IgD-negative memory B cell (primary cell): ENCODE measurements around the gene MYO9B. TPM values are rescaled to one million over a fixed set of nuclear protein-coding genes. Genes with fewer than 3 reads are reported as not detected.

Source experiments
- H3K27ac Mint-ChIP-seq, 3 donors: one replicate each; pipeline ENCODE4 v1.8.0; 2020 to 2022; ENCODE audit warnings: mild to moderate bottlenecking in 3 of 3, mixed read lengths in 3 of 3, moderate library complexity in 1 of 3
- H3K27me3 Mint-ChIP-seq: one replicate; pipeline ENCODE4 v1.8.0; 2021; ENCODE audit warnings: mixed read lengths
- H3K36me3 Mint-ChIP-seq: one replicate; pipeline ENCODE4 v1.8.0; 2020; ENCODE audit warnings: mild to moderate bottlenecking, mixed read lengths
- H3K4me1 Mint-ChIP-seq, 3 donors: one replicate each; pipeline ENCODE4 v1.8.0; 2020 to 2022; ENCODE audit warnings: mixed read lengths in 3 of 3, mild to moderate bottlenecking in 1 of 3
- H3K4me3 Mint-ChIP-seq, 4 donors: one replicate each; pipeline ENCODE4 v1.8.0; 2020 to 2022; ENCODE audit warnings: mild to moderate bottlenecking in 4 of 4, mixed read lengths in 4 of 4, moderate library complexity in 3 of 4
- H3K9me3 Mint-ChIP-seq, 3 donors: one replicate each; pipeline ENCODE4 v1.8.0; 2020 to 2021; ENCODE audit warnings: mixed read lengths in 3 of 3, mild to moderate bottlenecking in 1 of 3
- polyA plus RNA-seq: library from polyadenylated mRNA; unstranded; fragments of 300-500 nt; fragmentation: Illumina TruSeq; gene quantifications from one replicate; pipeline ENCODE4 v1.2.3, GENCODE V29; 2021

The MYO9B gene
- polyA plus RNA-seq, 1 donor from 2014 or later, result 26.9 TPM

DNA sequence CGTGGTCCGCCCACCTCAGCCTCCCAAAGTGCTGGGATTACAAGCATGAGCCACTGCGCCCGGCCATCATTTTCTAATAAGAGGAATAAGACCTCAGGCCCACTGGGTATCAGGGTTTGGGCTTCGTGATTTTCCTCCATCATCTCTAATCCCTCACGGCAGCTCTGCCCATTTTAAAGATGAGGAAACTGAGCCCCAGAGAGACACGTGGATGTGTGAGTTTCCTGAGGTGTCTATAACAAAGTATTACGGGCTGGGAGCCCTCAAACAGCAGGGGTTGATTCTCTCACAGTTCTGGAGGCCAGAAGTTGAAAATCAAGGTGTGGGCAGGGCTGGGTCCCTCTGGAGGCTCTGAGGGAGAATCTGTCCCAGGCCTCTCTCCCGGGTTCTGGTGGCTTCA, 33.7 kb downstream of the MYO9B start:
- peak overlapping the region; percentile 92 to 96 (median 95) for H3K27ac Mint-ChIP-seq
- H3K4me3 Mint-ChIP-seq, result peak overlapping the region; percentile 71 to 94 (median 82)
- H3K4me1 Mint-ChIP-seq, result peaks cover 53 to 68% (median 66%) of the 10 kb centered on the region in 3 donors
- H3K27me3 Mint-ChIP-seq, result no peaks in the 10 kb centered on the region
- H3K9me3 Mint-ChIP-seq, result peaks cover 0 to 3% (median 0%) of the 10 kb centered on the region in 3 donors
- peaks cover 8% of the 10 kb centered on the region for H3K36me3 Mint-ChIP-seq

DNA sequence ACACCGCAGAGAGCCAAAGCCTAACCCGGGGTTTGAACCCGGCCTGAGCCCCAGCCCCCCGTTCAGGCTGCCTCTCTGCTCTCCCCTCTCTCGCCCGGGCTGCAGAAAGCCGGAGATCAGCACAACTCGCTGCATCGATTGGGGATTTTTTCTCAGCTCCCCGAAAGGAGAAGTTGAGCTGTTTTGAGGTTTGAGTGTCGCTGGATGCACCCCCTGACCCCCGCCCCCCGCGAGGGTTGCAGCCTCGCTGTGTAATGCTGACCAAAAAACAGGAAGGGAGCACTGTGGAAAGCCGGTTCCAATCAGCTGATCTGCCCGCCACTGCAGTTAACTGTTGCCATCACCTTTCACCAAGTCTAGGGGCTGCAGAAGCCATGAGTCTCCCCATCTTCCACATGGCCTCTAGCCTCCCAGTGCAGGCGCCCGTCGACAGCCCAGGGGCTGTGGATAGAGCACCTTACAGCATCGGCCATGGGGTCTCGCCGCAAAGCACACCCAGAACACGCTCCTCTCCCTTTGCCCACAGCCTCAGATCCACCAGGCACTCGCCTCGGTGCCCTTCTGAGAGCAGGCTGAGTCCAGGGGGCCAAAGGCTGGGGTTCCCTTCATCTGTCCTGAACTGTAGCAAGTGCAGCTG, 34.5 kb downstream of the MYO9B start:
- peaks cover 50 to 66% (median 63%) of the 10 kb centered on the region in 3 donors for H3K4me1 Mint-ChIP-seq
- peak overlapping the region; percentile 92 to 96 (median 95) for H3K27ac Mint-ChIP-seq
- peaks cover 6% of the 10 kb centered on the region for H3K36me3 Mint-ChIP-seq
- H3K27me3 Mint-ChIP-seq, result no peaks in the 10 kb centered on the region
- peak overlapping the region; percentile 71 to 94 (median 82) for H3K4me3 Mint-ChIP-seq
- peaks cover 0 to 3% (median 0%) of the 10 kb centered on the region in 3 donors for H3K9me3 Mint-ChIP-seq

- no peaks in the 10 kb centered on the region for H3K27me3 Mint-ChIP-seq
- H3K27ac Mint-ChIP-seq, result peak overlapping the region; percentile 92 to 96 (median 95)
- peaks cover 50 to 64% (median 62%) of the 10 kb centered on the region in 3 donors for H3K4me1 Mint-ChIP-seq
- H3K4me3 Mint-ChIP-seq, result peak overlapping the region; percentile 71 to 94 (median 82)
- peaks cover 6% of the 10 kb centered on the region for H3K36me3 Mint-ChIP-seq
- H3K9me3 Mint-ChIP-seq, result peaks cover 0 to 3% (median 0%) of the 10 kb centered on the region in 3 donors
Measured at GRCh38 chr19:17110599-17110966, 35.0 kb downstream of the MYO9B start.

GRCh38 chr19:17111766-17112165, 36.2 kb downstream of the MYO9B start:
- Mint-ChIP-seq H3K9me3 (peaks cover 0 to 3% (median 0%) of the 10 kb centered on the region in 3 donors), H3K27ac (peak overlapping the region; percentile 81 to 89 (median 87)), H3K36me3 (peaks cover 5% of the 10 kb centered on the region), H3K27me3 (no peaks in the 10 kb centered on the region), H3K4me3 (peak overlapping the region in 3 of 4 donors; percentile 12 to 73 (median 39)), H3K4me1 (peaks cover 44 to 59% (median 55%) of the 10 kb centered on the region in 3 donors)

- Mint-ChIP-seq H3K9me3 (peaks cover 0 to 3% (median 0%) of the 10 kb centered on the region in 3 donors), H3K36me3 (peaks cover 5% of the 10 kb centered on the region), H3K4me1 (peaks cover 45 to 64% (median 58%) of the 10 kb centered on the region in 3 donors), H3K27ac (peak overlapping the region; percentile 16 to 89 (median 81)), H3K27me3 (no peaks in the 10 kb centered on the region), H3K4me3 (no peak overlapping the region)
Measured at GRCh38 chr19:17112271-17112670, 36.7 kb downstream of the MYO9B start.

GRCh38 chr19:17112700-17113099, 37.1 kb downstream of the MYO9B start:
- Mint-ChIP-seq H3K4me3 (peak overlapping the region in 1 of 4 donors; percentile 84), H3K4me1 (peaks cover 41 to 61% (median 54%) of the 10 kb centered on the region in 3 donors), H3K9me3 (peaks cover 0 to 3% (median 0%) of the 10 kb centered on the region in 3 donors), H3K27ac (peak overlapping the region in 2 of 3 donors; percentile 16 to 29), H3K27me3 (no peaks in the 10 kb centered on the region), H3K36me3 (peaks cover 5% of the 10 kb centered on the region)

GRCh38 chr19:17113127-17113785, 37.7 kb downstream of the MYO9B start:
- H3K27ac Mint-ChIP-seq, result peak overlapping the region; percentile 29 to 73 (median 32)
- H3K4me1 Mint-ChIP-seq, result peaks cover 38 to 60% (median 50%) of the 10 kb centered on the region in 3 donors
- H3K4me3 Mint-ChIP-seq, result no peak overlapping the region
- peaks cover 5% of the 10 kb centered on the region for H3K36me3 Mint-ChIP-seq
- H3K27me3 Mint-ChIP-seq, result no peaks in the 10 kb centered on the region
- peaks cover 0 to 3% (median 0%) of the 10 kb centered on the region in 3 donors for H3K9me3 Mint-ChIP-seq

DNA sequence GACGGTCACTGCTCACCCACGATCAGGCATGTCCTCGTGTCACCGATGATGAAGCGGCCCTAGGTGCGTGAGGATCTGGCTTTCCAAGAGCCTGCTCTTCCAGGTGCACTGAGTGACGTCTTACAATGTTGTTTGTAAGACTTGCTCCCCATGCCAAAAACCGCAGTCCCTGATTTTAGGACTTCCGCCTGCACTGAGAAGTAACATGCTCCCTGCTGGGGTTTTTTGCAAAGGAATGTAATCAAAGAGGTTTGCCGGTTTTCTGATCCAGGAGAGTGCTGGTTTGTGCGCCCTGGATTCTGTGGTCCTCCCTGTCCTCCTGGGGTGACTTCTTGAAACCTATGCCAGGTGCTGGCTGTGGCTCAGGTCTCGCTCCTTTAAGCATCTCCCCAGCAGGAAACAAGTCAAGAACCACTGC, 38.8 kb downstream of the MYO9B start:
- peaks cover 0 to 3% (median 0%) of the 10 kb centered on the region in 3 donors for H3K9me3 Mint-ChIP-seq
- H3K4me1 Mint-ChIP-seq, result peaks cover 31 to 52% (median 44%) of the 10 kb centered on the region in 3 donors
- peaks cover 5% of the 10 kb centered on the region for H3K36me3 Mint-ChIP-seq
- H3K27ac Mint-ChIP-seq, result peak overlapping the region in 1 of 3 donors; percentile 80
- no peak overlapping the region for H3K4me3 Mint-ChIP-seq
- no peaks in the 10 kb centered on the region for H3K27me3 Mint-ChIP-seq

GRCh38 chr19:17116996-17117702, 41.6 kb downstream of the MYO9B start:
- Mint-ChIP-seq H3K4me1 (peaks cover 28 to 37% (median 35%) of the 10 kb centered on the region in 3 donors), H3K36me3 (peaks cover 1% of the 10 kb centered on the region)

DNA sequence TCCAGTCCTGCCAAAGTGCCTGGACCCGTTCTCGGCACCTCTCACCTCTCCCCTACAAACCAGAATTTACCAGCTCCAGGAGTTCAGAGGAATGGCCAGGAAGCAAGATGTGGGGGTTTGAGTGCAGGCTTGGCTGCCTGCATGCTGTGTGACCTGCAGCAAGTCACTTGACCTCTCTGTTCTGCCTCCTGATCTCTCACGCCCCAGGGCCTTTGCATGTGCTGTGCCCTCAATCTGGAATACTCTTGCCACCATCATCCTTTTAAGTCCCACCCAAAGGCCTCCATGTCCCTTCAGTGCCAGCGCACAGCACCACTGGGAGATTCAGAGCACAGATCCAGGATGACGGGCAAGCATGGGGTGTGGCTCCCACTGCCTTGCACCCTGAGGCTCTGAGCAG, 43.4 kb downstream of the MYO9B start:
- Mint-ChIP-seq H3K4me1 (peaks cover 27 to 31% (median 29%) of the 10 kb centered on the region in 3 donors), H3K36me3 (peaks cover 3% of the 10 kb centered on the region), H3K27ac (no peak overlapping the region), H3K27me3 (no peaks in the 10 kb centered on the region), H3K4me3 (no peak overlapping the region), H3K9me3 (no peaks in the 10 kb centered on the region)

More at GRCh38 chr19:17116996-17117702, 41.6 kb downstream of the MYO9B start:
- H3K4me3 Mint-ChIP-seq, result peak overlapping the region in 2 of 4 donors; percentile 11 to 45
- H3K27me3 Mint-ChIP-seq, result no peaks in the 10 kb centered on the region
- H3K27ac Mint-ChIP-seq, result peak overlapping the region; percentile 31 to 93 (median 80)
- H3K9me3 Mint-ChIP-seq, result no peaks in the 10 kb centered on the region

DNA sequence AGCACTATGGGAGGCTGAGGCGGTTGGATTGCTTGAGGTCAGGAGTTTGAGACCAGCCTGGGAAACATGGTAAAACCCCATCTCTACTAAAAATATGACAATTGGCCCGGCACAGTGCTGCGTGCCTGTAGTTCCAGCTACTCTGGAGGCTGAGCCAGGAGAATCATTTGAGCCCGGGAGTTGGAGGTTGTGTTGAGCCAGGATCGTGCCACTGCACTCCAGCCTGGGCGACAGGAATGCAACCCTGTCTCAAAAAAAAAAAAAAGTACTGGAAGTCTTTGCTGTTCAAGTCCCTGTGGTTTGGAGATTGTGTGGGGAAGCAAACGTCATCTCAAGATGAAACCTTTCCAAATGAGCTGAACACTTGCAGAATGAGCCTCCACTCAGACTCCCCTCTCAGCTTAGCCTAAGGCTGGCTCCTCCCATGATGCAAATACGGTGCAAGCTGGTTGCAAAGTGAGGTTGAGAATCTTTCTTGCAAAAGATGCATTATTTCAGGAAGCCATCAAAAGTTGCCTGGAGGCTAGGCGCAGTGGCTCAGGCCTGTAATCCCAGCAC, 46.2 kb downstream of the MYO9B start:
- Mint-ChIP-seq H3K4me3 (peak overlapping the region in 3 of 4 donors; percentile 30 to 78 (median 56)), H3K4me1 (peaks cover 33 to 36% (median 35%) of the 10 kb centered on the region in 3 donors), H3K27me3 (no peaks in the 10 kb centered on the region), H3K9me3 (no peaks in the 10 kb centered on the region), H3K36me3 (peaks cover 1% of the 10 kb centered on the region), H3K27ac (peak overlapping the region in 2 of 3 donors; percentile 31 to 54)

DNA sequence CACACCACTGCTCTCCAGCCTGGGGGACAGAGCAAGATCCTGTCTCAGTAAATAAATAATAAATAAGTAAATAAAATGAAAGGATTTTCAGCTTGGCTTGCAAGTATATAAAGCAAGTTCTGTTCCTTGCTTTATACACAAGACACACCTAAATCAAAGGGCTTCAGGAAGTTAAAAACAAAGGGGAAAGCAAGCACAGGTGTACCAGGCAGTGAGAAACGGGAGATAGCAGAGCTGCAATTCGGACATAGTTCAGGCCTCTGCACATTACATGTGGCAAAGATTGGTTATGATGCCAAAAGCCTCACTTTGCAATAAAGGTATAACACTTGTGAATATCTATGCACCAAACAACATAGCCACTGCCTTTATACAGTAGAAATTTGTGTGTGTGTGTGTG, 47.5 kb downstream of the MYO9B start:
- Mint-ChIP-seq H3K27ac (peak overlapping the region in 1 of 3 donors; percentile 54), H3K4me3 (peak overlapping the region in 1 of 4 donors; percentile 58), H3K9me3 (no peaks in the 10 kb centered on the region)

DNA sequence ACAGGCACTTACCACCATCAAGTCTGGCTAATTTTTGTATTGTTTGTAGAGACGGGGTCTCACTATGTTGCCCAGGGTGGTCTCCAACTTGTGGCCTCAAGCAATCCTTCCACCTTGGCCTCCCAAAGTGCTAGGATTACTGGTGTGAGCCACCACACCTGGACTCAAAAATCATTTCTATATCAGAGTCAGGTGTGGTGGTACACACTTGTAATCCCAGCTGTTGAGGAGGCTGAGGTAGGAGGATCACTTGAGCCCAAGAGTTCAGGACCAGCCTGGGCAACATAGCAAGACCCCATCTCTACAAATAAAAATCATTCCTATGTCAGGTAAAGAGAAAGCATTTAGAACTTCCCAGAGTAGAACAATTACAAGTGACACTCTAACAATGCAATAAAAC, 48.4 kb downstream of the MYO9B start:
- Mint-ChIP-seq H3K27ac (peak overlapping the region; percentile 59 to 97 (median 88)), H3K4me1 (peaks cover 31 to 40% (median 36%) of the 10 kb centered on the region in 3 donors), H3K4me3 (peak overlapping the region in 1 of 4 donors; percentile 85), H3K27me3 (no peaks in the 10 kb centered on the region), H3K36me3 (peaks cover 1% of the 10 kb centered on the region), H3K9me3 (no peaks in the 10 kb centered on the region)

More for the DNA sequence above, 47.5 kb downstream of the MYO9B start:
- Mint-ChIP-seq H3K36me3 (peaks cover 1% of the 10 kb centered on the region), H3K27me3 (no peaks in the 10 kb centered on the region), H3K4me1 (peaks cover 29 to 40% (median 34%) of the 10 kb centered on the region in 3 donors)

- Mint-ChIP-seq H3K27ac (peak overlapping the region; percentile 88 to 97 (median 97)), H3K27me3 (no peaks in the 10 kb centered on the region), H3K4me3 (peak overlapping the region; percentile 78 to 97 (median 86)), H3K4me1 (peaks cover 31 to 46% (median 39%) of the 10 kb centered on the region in 3 donors), H3K36me3 (peaks cover 1% of the 10 kb centered on the region), H3K9me3 (no peaks in the 10 kb centered on the region)
Measured at GRCh38 chr19:17125062-17125727, 49.6 kb downstream of the MYO9B start.
